Uterus (tissue), 4 donors: ENCODE measurements around the gene LEKR1. TPM values are rescaled to one million over a fixed set of nuclear protein-coding genes. Genes with fewer than 3 reads are reported as not detected.
A peak's percentile ranks its signal among the peaks of the same experiment; 100 is the strongest.

Source experiments
- DNase-seq, 2 donors: peaks; one replicate each; pipeline ENCODE4 v3.0.0-alpha.2; 2019 to 2020
- H3K27ac ChIP-seq, 2 donors: fragments of 200-600 bp; sonication (generic); 1 replicate in 1 of 2; 2 replicates in 1 of 2; pipeline ENCODE4 v1.5.1; 2016 to 2018
- H3K27me3 ChIP-seq, 2 donors: fragments of 200-600 bp; sonication (generic); one replicate each; pipeline ENCODE4 v1.5.1; 2018 to 2019; ENCODE audit warnings: control low read depth in 1 of 2
- H3K36me3 ChIP-seq, 2 donors: fragments of 200-600 bp; sonication (generic); one replicate each; pipeline ENCODE4 v1.5.1; 2019; ENCODE audit warnings: control low read depth in 1 of 2
- H3K4me1 ChIP-seq, 2 donors: fragments of 200-600 bp; sonication (generic); one replicate each; pipeline ENCODE4 v1.5.1; 2018 to 2019; ENCODE audit warnings: control low read depth in 1 of 2
- H3K4me3 ChIP-seq, 2 donors: fragments of 200-600 bp; sonication (generic); 1 replicate in 1 of 2; 2 replicates in 1 of 2; pipeline ENCODE4 v1.5.1; 2018 to 2019; ENCODE audit warnings: mild to moderate bottlenecking in 1 of 2
- H3K9me3 ChIP-seq, 2 donors: fragments of 200-600 bp; sonication (generic); one replicate each; pipeline ENCODE4 v1.5.1; 2019; ENCODE audit warnings: control low read depth in 1 of 2
- POLR2A ChIP-seq, 2 donors: fragments of 450-650 bp; IDR thresholded peaks; one replicate each; pipeline ENCODE4 v1.6.1; 2016; ENCODE audit warnings: antibody characterized with exemption in 2 of 2, mild to moderate bottlenecking in 1 of 2, moderate library complexity in 1 of 2
- intact Hi-C: fragments of 100-400 bp; cut with DNase I; formaldehyde crosslinking; loops from one replicate; pipeline ENCODE4 v1.15.1; 2023; ENCODE audit warnings: low total_unique reads
- total RNA-seq, 4 donors: library from RNA; depleted of rRNA in 3 of 4; stranded (reverse); fragments of >200 nt in 3 of 4; gene quantifications; one replicate each; pipeline versions ENCODE4 v1.1.0 to v1.2.4, GENCODE V29; 2014 to 2023
- TF ChIP-seq, protein P1 (sequence below), 4 experiments: fragments of 200-600 bp in 2 of 4; fragments of 450-650 bp in 2 of 4; sonication (generic) in 2 of 4; IDR thresholded peaks; one replicate each; pipeline ENCODE4 v1.5.1; 2016 to 2019; ENCODE audit warnings: antibody characterized with exemption in 4 of 4, mild to moderate bottlenecking in 2 of 4, moderate library complexity in 1 of 4
- donor health status: DM: yes; HTN: yes; CAD: no.

LEKR1 gene
- total RNA-seq, 4 donors from 2014 or later, result 0.26 to 4.8 (median 2.8) TPM; not detected in 1

DNA sequence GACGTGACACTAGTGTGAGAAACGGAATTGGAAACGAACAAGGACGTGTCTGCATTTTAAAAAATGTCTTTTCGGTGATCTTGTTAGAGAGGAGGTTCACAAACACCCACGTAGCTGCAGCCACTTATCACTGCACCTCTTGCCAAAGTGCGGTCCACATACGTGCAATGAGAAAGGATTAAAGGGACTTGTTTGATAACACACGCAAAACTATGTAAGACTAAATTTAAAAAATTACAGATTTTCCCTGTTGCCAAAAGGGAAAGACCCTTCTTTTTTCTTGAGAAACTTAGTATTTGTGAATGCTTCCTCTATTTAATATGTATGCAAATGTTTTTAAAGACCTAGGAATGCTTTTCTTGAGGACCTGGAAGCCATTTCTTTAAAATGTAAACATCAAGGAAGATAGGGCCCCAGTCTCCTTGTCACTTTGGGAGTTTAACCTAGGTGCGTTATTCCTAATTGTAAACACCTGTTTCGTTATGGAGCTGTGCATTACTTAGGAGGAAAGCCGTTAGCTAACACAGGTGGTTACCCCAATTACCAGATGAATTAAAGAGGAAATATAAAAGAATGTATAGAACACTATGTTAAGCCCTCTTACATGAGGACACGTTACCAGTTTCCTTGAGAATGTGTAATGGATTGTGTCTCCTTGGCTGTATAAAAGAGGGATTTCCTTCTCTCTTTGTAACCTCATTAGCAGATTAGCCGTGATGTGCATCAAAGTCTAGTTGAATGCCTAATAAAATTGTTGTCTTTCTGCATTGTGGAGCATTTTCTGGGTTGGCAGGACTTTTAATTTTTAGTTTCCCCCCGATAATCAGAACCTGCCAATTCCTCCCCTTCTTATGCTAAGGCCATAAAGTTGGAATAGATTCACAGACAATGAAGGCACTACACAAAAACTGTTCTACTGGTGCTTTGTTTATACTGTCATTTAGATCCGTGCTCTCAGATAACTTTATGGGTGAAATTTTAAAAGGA lies 1.0 kb downstream of the LEKR1 start:
- intact Hi-C loops, result no loop called here
- DNase-seq, result no peak
- Histone ChIP-seq H3K27me3 (no peaks in the 10 kb centered on the region), H3K4me1 (no peaks in the 10 kb centered on the region), H3K4me3 (peak overlapping the region; percentile 51 to 53), H3K9me3 (no peaks in the 10 kb centered on the region), H3K36me3 (no peaks in the 10 kb centered on the region), H3K27ac (peak overlapping the region; percentile 75 to 84)
- TF ChIP-seq, protein P1, sequence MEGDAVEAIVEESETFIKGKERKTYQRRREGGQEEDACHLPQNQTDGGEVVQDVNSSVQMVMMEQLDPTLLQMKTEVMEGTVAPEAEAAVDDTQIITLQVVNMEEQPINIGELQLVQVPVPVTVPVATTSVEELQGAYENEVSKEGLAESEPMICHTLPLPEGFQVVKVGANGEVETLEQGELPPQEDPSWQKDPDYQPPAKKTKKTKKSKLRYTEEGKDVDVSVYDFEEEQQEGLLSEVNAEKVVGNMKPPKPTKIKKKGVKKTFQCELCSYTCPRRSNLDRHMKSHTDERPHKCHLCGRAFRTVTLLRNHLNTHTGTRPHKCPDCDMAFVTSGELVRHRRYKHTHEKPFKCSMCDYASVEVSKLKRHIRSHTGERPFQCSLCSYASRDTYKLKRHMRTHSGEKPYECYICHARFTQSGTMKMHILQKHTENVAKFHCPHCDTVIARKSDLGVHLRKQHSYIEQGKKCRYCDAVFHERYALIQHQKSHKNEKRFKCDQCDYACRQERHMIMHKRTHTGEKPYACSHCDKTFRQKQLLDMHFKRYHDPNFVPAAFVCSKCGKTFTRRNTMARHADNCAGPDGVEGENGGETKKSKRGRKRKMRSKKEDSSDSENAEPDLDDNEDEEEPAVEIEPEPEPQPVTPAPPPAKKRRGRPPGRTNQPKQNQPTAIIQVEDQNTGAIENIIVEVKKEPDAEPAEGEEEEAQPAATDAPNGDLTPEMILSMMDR (IDR thresholded peaks at IDR 0.05), result no peak
- no peak for TF ChIP-seq POLR2A (IDR thresholded peaks at IDR 0.05)

DNA sequence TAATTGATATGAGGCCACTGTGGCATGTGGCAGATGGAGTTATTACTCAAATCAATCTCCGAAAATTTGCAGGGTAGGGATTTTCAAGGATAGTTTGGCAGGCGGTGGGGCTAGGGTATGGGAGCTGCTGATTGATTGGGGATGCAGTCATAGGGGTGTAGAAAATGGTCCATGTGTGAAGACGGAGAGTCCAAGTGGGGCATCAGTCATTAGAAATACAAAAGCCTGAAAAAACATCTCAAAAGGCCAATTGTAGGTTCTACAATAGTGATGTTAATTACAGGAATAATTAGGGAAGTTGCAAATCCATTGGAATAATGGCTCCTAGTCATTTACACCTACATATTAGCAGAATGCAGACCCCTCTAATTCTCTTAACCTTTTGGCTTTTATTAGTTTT lies 4.9 kb downstream of the LEKR1 start:
- intact Hi-C loops, result no loop called here
- Histone ChIP-seq H3K27ac (no peak overlapping the region), H3K27me3 (no peaks in the 10 kb centered on the region), H3K4me3 (no peak overlapping the region), H3K9me3 (no peaks in the 10 kb centered on the region), H3K36me3 (no peaks in the 10 kb centered on the region), H3K4me1 (no peaks in the 10 kb centered on the region)
- no peak for DNase-seq
- no peak for TF ChIP-seq POLR2A (IDR thresholded peaks at IDR 0.05)
- TF ChIP-seq, protein P1 (IDR thresholded peaks at IDR 0.05), result no peak

- no peak overlapping the region for H3K27ac ChIP-seq
- intact Hi-C loops, result no loop called here
- DNase-seq, result no peak
- H3K36me3 ChIP-seq, result no peaks in the 10 kb centered on the region
- no peaks in the 10 kb centered on the region for H3K9me3 ChIP-seq
- TF ChIP-seq POLR2A (IDR thresholded peaks at IDR 0.05), result no peak
- TF ChIP-seq, protein P1 (IDR thresholded peaks at IDR 0.05), result no peak
- no peaks in the 10 kb centered on the region for H3K27me3 ChIP-seq
- H3K4me3 ChIP-seq, result no peak overlapping the region
- no peaks in the 10 kb centered on the region for H3K4me1 ChIP-seq
Measured at GRCh38 chr3:156834435-156834834, 8.3 kb downstream of the LEKR1 start.

GRCh38 chr3:156834962-156835535 lies 8.9 kb downstream of the LEKR1 start:
- H3K4me1 ChIP-seq, result no peaks in the 10 kb centered on the region
- DNase-seq, result no peak
- H3K9me3 ChIP-seq, result no peaks in the 10 kb centered on the region
- H3K27me3 ChIP-seq, result no peaks in the 10 kb centered on the region
- H3K36me3 ChIP-seq, result no peaks in the 10 kb centered on the region
- intact Hi-C loops, result no loop called here
- H3K27ac ChIP-seq, result no peak overlapping the region
- TF ChIP-seq, protein P1 (IDR thresholded peaks at IDR 0.05), result no peak
- no peak for TF ChIP-seq POLR2A (IDR thresholded peaks at IDR 0.05)
- no peak overlapping the region for H3K4me3 ChIP-seq

GRCh38 chr3:156836701-156837100 lies 10.5 kb downstream of the LEKR1 start:
- no peak overlapping the region for H3K4me3 ChIP-seq
- no peaks in the 10 kb centered on the region for H3K27me3 ChIP-seq
- no peaks in the 10 kb centered on the region for H3K36me3 ChIP-seq
- DNase-seq, result no peak
- H3K27ac ChIP-seq, result no peak overlapping the region
- no peaks in the 10 kb centered on the region for H3K9me3 ChIP-seq
- TF ChIP-seq POLR2A (IDR thresholded peaks at IDR 0.05), result no peak
- TF ChIP-seq, protein P1 (IDR thresholded peaks at IDR 0.05), result no peak
- H3K4me1 ChIP-seq, result no peaks in the 10 kb centered on the region
- intact Hi-C loops, result no loop called here
